Measurements from ENCODE around the gene APCDD1L.

Gene APCDD1L

GRCh38 chr20:58545565-58546415 lies 30.6 kb upstream of the APCDD1L start:
- DNase-seq (ENCODE audit: low spot score) = no peak

- DNase-seq (ENCODE audit: low spot score) = no peak
Observed at GRCh38 chr20:58544891-58545290, 29.7 kb upstream of the APCDD1L start.

GRCh38 chr20:58544286-58544685 lies 29.1 kb upstream of the APCDD1L start:
- DNase-seq (ENCODE audit: low spot score) = no peak

GRCh38 chr20:58543274-58543673 lies 28.1 kb upstream of the APCDD1L start:
- no peak for DNase-seq (ENCODE audit: low spot score)

GRCh38 chr20:58542411-58543095 lies 27.4 kb upstream of the APCDD1L start:
- peak; percentile 87 for DNase-seq (ENCODE audit: low spot score)

GRCh38 chr20:58542034-58542410 lies 26.8 kb upstream of the APCDD1L start:
- peak; percentile 69 for DNase-seq (ENCODE audit: low spot score)

- DNase-seq (ENCODE audit: low spot score) = peak; percentile 49
Observed at GRCh38 chr20:58538752-58539151, 23.6 kb upstream of the APCDD1L start.

GRCh38 chr20:58537831-58538230 lies 22.6 kb upstream of the APCDD1L start:
- no peak for DNase-seq (ENCODE audit: low spot score)

- DNase-seq (ENCODE audit: low spot score) = no peak
Observed at GRCh38 chr20:58536289-58536688, 21.1 kb upstream of the APCDD1L start.

GRCh38 chr20:58531657-58532056 lies 16.5 kb upstream of the APCDD1L start:
- DNase-seq (ENCODE audit: low spot score) = no peak

- no peak for DNase-seq (ENCODE audit: low spot score)
Observed at GRCh38 chr20:58531063-58531462, 15.9 kb upstream of the APCDD1L start.

GRCh38 chr20:58528412-58528811 lies 13.2 kb upstream of the APCDD1L start:
- no peak for DNase-seq (ENCODE audit: low spot score)

GRCh38 chr20:58526411-58526810 lies 11.2 kb upstream of the APCDD1L start:
- no peak for DNase-seq (ENCODE audit: low spot score)

- peak; percentile 95 for DNase-seq (ENCODE audit: low spot score)
Observed at GRCh38 chr20:58524814-58525213, 9.6 kb upstream of the APCDD1L start.

- peak; percentile 31 for DNase-seq (ENCODE audit: low spot score)
Observed at GRCh38 chr20:58523971-58524315, 8.7 kb upstream of the APCDD1L start.

- peak; percentile 52 for DNase-seq (ENCODE audit: low spot score)
Observed at GRCh38 chr20:58523072-58523970, 8.1 kb upstream of the APCDD1L start.

- no peak for DNase-seq (ENCODE audit: low spot score)
Observed at GRCh38 chr20:58522666-58523065, 7.5 kb upstream of the APCDD1L start.

GRCh38 chr20:58521763-58522162 lies 6.6 kb upstream of the APCDD1L start:
- no peak for DNase-seq (ENCODE audit: low spot score)

GRCh38 chr20:58519940-58520712 lies 4.9 kb upstream of the APCDD1L start:
- peak; percentile 73 for DNase-seq (ENCODE audit: low spot score)

- DNase-seq (ENCODE audit: low spot score) = no peak
Observed at GRCh38 chr20:58518896-58519593, 3.8 kb upstream of the APCDD1L start.

GRCh38 chr20:58518387-58518786 lies 3.2 kb upstream of the APCDD1L start:
- no peak for DNase-seq (ENCODE audit: low spot score)
